Measurements from ENCODE around the gene ARID1B. TPM values are rescaled to one million over a fixed set of nuclear protein-coding genes. Genes with fewer than 3 reads are reported as not detected.

ARID1B gene
- total and polyA plus RNA-seq, 9 of the 15 experiments (the other 6 are each of a cell fraction or from before 2014, with no cell fraction given): 12.5 to 50.5 (median 25.8) TPM

- TF ChIP-seq CHAMP1 (IDR thresholded peaks at IDR 0.05): no peak
Measured at GRCh38 chr6:157232161-157232895, 455.1 kb downstream of the ARID1B start (continued).

GRCh38 chr6:157233156-157233555 lies 456.0 kb downstream of the ARID1B start:
- Histone ChIP-seq H3K27me3 (ENCODE audit: control insufficient read depth in 2 of 2, insufficient read depth in 2 of 2, low read length in 2 of 2) (peaks cover 0 to 9% of the 10 kb centered on the region in 2 experiments; a peak in 1 of 5 replicates), H3K4me3 (no peak overlapping the region), H3K9ac (ENCODE audit: insufficient read depth in 1 of 2, low read depth in 2 of 2, low read length in 2 of 2) (no peak overlapping the region), H3K9me3 (replicated peaks; ENCODE audit: control insufficient read depth, insufficient read depth, low read depth, low read length) (no peaks in the 10 kb centered on the region), H2AFZ (ENCODE audit: low read depth, low read length) (no peak overlapping the region), H3K27ac (ENCODE audit: extremely low read depth, low read depth, low read length) (no peak overlapping the region), H3K4me2 (ENCODE audit: insufficient read depth, low read length) (no peak overlapping the region), H3K36me3 (ENCODE audit: control insufficient read depth, insufficient read depth, low read length) (no peaks in the 10 kb centered on the region), H4K20me1 (replicated peaks; ENCODE audit: control insufficient read depth, insufficient read depth, low read length) (no peaks in the 10 kb centered on the region), H3K4me1 (replicated peaks in 1 of 2; ENCODE audit: control insufficient read depth in 2 of 2, insufficient read depth in 2 of 2, low read length in 2 of 2) (peaks cover 5 to 39% of the 10 kb centered on the region in 2 experiments; a peak in 4 of 5 replicates), H3K79me2 (ENCODE audit: control insufficient read depth, insufficient read depth, low read length) (no peaks in the 10 kb centered on the region), H3K9me1 (ENCODE audit: control insufficient read depth, insufficient read depth, low read length) (no peaks in the 10 kb centered on the region)
- 20% methylated on average over 2 of the region's 2 CpGs for WGBS (ENCODE audit: insufficient coverage, low coverage, missing lambda C conversion rate)
- CTCF ChIA-PET (ENCODE audit: low intra/inter-chr PET ratio): no interaction called here
- intact Hi-C loops (cut with micrococcal nuclease): no loop called here
- no peak for DNase-seq (ENCODE audit: extremely low read depth in 1 of 4, low spot score in 3 of 4)
- POLR2A ChIA-PET: interaction anchor here (1.1 kb wide), 2 partner anchors 10 kb away, joined by 3 to 4 read pairs; no protein-coding TSS in a partner anchor
- FAIRE-seq: no peak
- in situ Hi-C loops (cut with MboI): no loop called here
- no peak for ATAC-seq
- no peak for TF ChIP-seq TFAP4 (CRISPR knock-in tag; IDR thresholded peaks at IDR 0.05; ENCODE audit: borderline replicate concordance)
- no peak for TF ChIP-seq ARNT (IDR thresholded peaks at IDR 0.05)
- no peak for TF ChIP-seq ZNF316 (IDR thresholded peaks at IDR 0.05)
- TF ChIP-seq RBM34 (IDR thresholded peaks at IDR 0.05; ENCODE audit: borderline replicate concordance, insufficient read depth, low read length): no peak
- no peak for TF ChIP-seq ZNF395 (CRISPR knock-in tag; IDR thresholded peaks at IDR 0.05)
- TF ChIP-seq NR0B1 (IDR thresholded peaks at IDR 0.05; ENCODE audit: partially characterized antibody): no peak
- no peak for TF ChIP-seq FOXJ3 (CRISPR knock-in tag; IDR thresholded peaks at IDR 0.05)
- BruUV-seq (replicated peaks): no TSS peak
